ENCODE results near the gene TNFRSF1A. TPM values are rescaled to one million over a fixed set of nuclear protein-coding genes. Genes with fewer than 3 reads are reported as not detected.

TNFRSF1A gene
- total and polyA plus RNA-seq, 12 donors: 46.4 to 386 (median 224) TPM

GRCh38 chr12:6316921-6317692 lies 24.8 kb downstream of the TNFRSF1A start:
- Histone ChIP-seq H3K27me3 (no peaks in the 10 kb centered on the region), H3K27ac (no peak overlapping the region), H3K4me1 (replicated peaks in 1 of 2) (peaks cover 0 to 5% of the 10 kb centered on the region in 2 donors), H3K4me3 (no peak overlapping the region), H3K36me3 (replicated peaks in 1 of 2) (no peaks in the 10 kb centered on the region), H3K9me3 (replicated peaks in 1 of 3) (no peaks in the 10 kb centered on the region)
- WGBS, 4 donors: 82 to 88% (median 85%) methylated on average over 13 to 21 of the region's 21 CpGs
- intact Hi-C loops (cut with DNase I): no loop called here
- TF ChIP-seq POLR2A (IDR thresholded peaks at IDR 0.05) (no peak), CTCF (IDR thresholded peaks at IDR 0.05) (no peak)
- DNase-seq: peak in 1 of 7 donors; percentile 26

GRCh38 chr12:6315704-6316597 lies 25.9 kb downstream of the TNFRSF1A start:
- Histone ChIP-seq H3K36me3 (replicated peaks in 1 of 2) (no peaks in the 10 kb centered on the region), H3K27me3 (peaks cover 3% of the 10 kb centered on the region), H3K4me1 (replicated peaks in 1 of 2) (no peaks in the 10 kb centered on the region), H3K4me3 (no peak overlapping the region), H3K9me3 (replicated peaks in 1 of 3) (no peaks in the 10 kb centered on the region), H3K27ac (no peak overlapping the region)
- intact Hi-C loops (cut with DNase I): no loop called here
- DNase-seq: no peak
- 92 to 95% (median 93%) methylated on average over 13 to 17 of the region's 17 CpGs for WGBS, 4 donors
- no peak for TF ChIP-seq CTCF (IDR thresholded peaks at IDR 0.05)
- no peak for TF ChIP-seq POLR2A (IDR thresholded peaks at IDR 0.05)

GRCh38 chr12:6315184-6315583 lies 26.7 kb downstream of the TNFRSF1A start:
- H3K27ac ChIP-seq: no peak overlapping the region
- no peak overlapping the region for H3K4me3 ChIP-seq
- peaks cover 7% of the 10 kb centered on the region in 2 donors for H3K4me1 ChIP-seq (replicated peaks in 1 of 2)
- intact Hi-C loops (cut with DNase I): no loop called here
- no peaks in the 10 kb centered on the region for H3K9me3 ChIP-seq (replicated peaks in 1 of 3)
- 90 to 95% (median 93%) methylated on average over 6 of the region's 6 CpGs for WGBS, 4 donors
- peaks cover 6% of the 10 kb centered on the region for H3K27me3 ChIP-seq
- TF ChIP-seq POLR2A (IDR thresholded peaks at IDR 0.05) (no peak), CTCF (IDR thresholded peaks at IDR 0.05) (no peak)
- H3K36me3 ChIP-seq (replicated peaks in 1 of 2): no peaks in the 10 kb centered on the region
- DNase-seq: no peak

GRCh38 chr12:6314776-6315175 lies 27.1 kb downstream of the TNFRSF1A start:
- Histone ChIP-seq H3K36me3 (replicated peaks in 1 of 2) (no peaks in the 10 kb centered on the region), H3K27ac (no peak overlapping the region), H3K4me3 (no peak overlapping the region), H3K27me3 (peaks cover 6% of the 10 kb centered on the region), H3K9me3 (replicated peaks in 1 of 3) (no peaks in the 10 kb centered on the region), H3K4me1 (replicated peaks in 1 of 2) (peaks cover 9% of the 10 kb centered on the region in 2 donors)
- 81 to 88% (median 84%) methylated on average over 9 of the region's 9 CpGs for WGBS, 4 donors
- intact Hi-C loops (cut with DNase I): no loop called here
- DNase-seq: peak in 1 of 7 donors; percentile 21
- TF ChIP-seq POLR2A (IDR thresholded peaks at IDR 0.05): no peak
- no peak for TF ChIP-seq CTCF (IDR thresholded peaks at IDR 0.05)

Measured in adrenal gland (tissue), 12 donors.